ENCODE results near the gene CDKN1C. TPM values are rescaled to one million over a fixed set of nuclear protein-coding genes. Genes with fewer than 3 reads are reported as not detected.

CDKN1C gene
- 7.0 to 10.9 TPM (median 7.9 TPM) in 5 replicates for total RNA-seq (2022; extraction: Qiagen RNA extraction)

GRCh38 chr11:2885678-2886081, at the start of gene CDKN1C:
TSS of gene CDKN1C (minus strand) at chr11:2885775. CDS start at chr11:2885456, 319 bp downstream.

GRCh38 chr11:2928605-2929530, 43.3 kb upstream of the CDKN1C start, which contains the start of gene PHLDA2:
TSS of gene PHLDA2 (minus strand) at chr11:2929420. CDS start at chr11:2929364, 56 bp downstream.

Other genes with a start within 250 kb of the CDKN1C start
- 0.05 to 0.07 TPM (median 0.06 TPM) in 5 replicates for gene KCNQ1OT1, start 185.8 kb downstream of the CDKN1C start, total RNA-seq (2022; extraction: Qiagen RNA extraction)
- gene PHLDA2, start 43.6 kb upstream of the CDKN1C start, total RNA-seq (2022; extraction: Qiagen RNA extraction): 83.4 to 114 TPM (median 108 TPM) in 5 replicates
- 109 to 135 TPM (median 119 TPM) in 5 replicates for gene NAP1L4, start 106.6 kb upstream of the CDKN1C start, total RNA-seq (2022; extraction: Qiagen RNA extraction)
- gene CARS1, start 171.6 kb upstream of the CDKN1C start, total RNA-seq (2022; extraction: Qiagen RNA extraction): 55.5 to 64.4 TPM (median 63.2 TPM) in 5 replicates